H1 (cell line): ENCODE measurements around the gene CCL28. TPM values are rescaled to one million over a fixed set of nuclear protein-coding genes. Genes with fewer than 3 reads are reported as not detected.

Experiments used
- CTCF ChIA-PET: fragments of 300-600 bp; sonication (Branson Sonifier 250); formaldehyde crosslinking; loops from one replicate; lab custom pipeline; 2021; ENCODE audit not compliant: partially characterized antibody; lab: Charles Lee
- POLR2A ChIA-PET: fragments of 300-600 bp; sonication (Branson Sonifier 250); formaldehyde crosslinking; loops from one replicate; lab custom pipeline; 2021; ENCODE audit warnings: inconsistent platforms; ENCODE audit not compliant: partially characterized antibody; lab: Charles Lee
- DNase-seq, 2 experiments: peaks; one replicate each; pipeline versions ENCODE4 v3.0.0 to v3.0.0-alpha.2; 2010 to 2022; ENCODE audit warnings: low spot score in 2 of 2, low read depth in 1 of 2, mixed read lengths in 1 of 2
- FAIRE-seq: peaks from 2 replicates; lab custom pipeline; 2011; peaks lifted over from hg19 to GRCh38; lab: Jason Lieb, UNC
- H2AFZ ChIP-seq: 2 replicates; pipeline ENCODE4 v1.8.1; 2012; ENCODE audit warnings: low read length, inconsistent platforms
- H2AK5ac ChIP-seq: 2 replicates; pipeline ENCODE4 v1.6.1; 2013; ENCODE audit warnings: low read depth, low read length
- H2BK120ac ChIP-seq: replicated peaks from 2 replicates; pipeline ENCODE3; 2013; ENCODE audit warnings: low read depth, low read length, inconsistent platforms
- H2BK12ac ChIP-seq: 2 replicates; pipeline ENCODE4 v1.6.1; 2013; ENCODE audit warnings: low read depth, low read length
- H2BK15ac ChIP-seq: 2 replicates; pipeline ENCODE4 v1.6.1; 2013; ENCODE audit warnings: low read length
- H2BK20ac ChIP-seq: 2 replicates; pipeline ENCODE4 v1.6.1; 2013; ENCODE audit warnings: low read length
- H2BK5ac ChIP-seq: 2 replicates; pipeline ENCODE4 v1.6.1; 2013; ENCODE audit warnings: low read depth, low read length
- H3K14ac ChIP-seq: 2 replicates; pipeline ENCODE4 v1.6.1; 2013; ENCODE audit warnings: inconsistent platforms; ENCODE audit not compliant: insufficient read length
- H3K18ac ChIP-seq: 2 replicates; pipeline ENCODE4 v1.6.1; 2013; ENCODE audit warnings: low read length; ENCODE audit errors: extremely low read depth
- H3K23ac ChIP-seq: 2 replicates; pipeline ENCODE4 v1.6.1; 2013; ENCODE audit warnings: inconsistent platforms; ENCODE audit not compliant: insufficient read length
- H3K23me2 ChIP-seq: 2 replicates; pipeline ENCODE4 v1.6.1; 2013; ENCODE audit warnings: low read depth, low read length
- H3K27ac ChIP-seq: 2 replicates; pipeline ENCODE4 v1.6.1; 2011; ENCODE audit warnings: low read depth, low read length, inconsistent platforms
- H3K27me3 ChIP-seq, 4 experiments: replicated peaks in 1 of 4; 1 replicate in 1 of 4; 2 replicates in 3 of 4; pipeline versions ENCODE4 v1.6.1 to v1.8.1; 2011 to 2013; ENCODE audit warnings: low read length in 3 of 4, mild to moderate bottlenecking in 3 of 4, inconsistent platforms in 2 of 4, mixed read lengths in 2 of 4, moderate library complexity in 1 of 4; ENCODE audit not compliant: control insufficient read depth in 3 of 4, insufficient read depth in 3 of 4; ENCODE audit errors: extremely low read depth in 1 of 4
- H3K36me3 ChIP-seq, 4 experiments: 2 replicates each; pipeline versions ENCODE4 v1.6.1 to v1.8.1; 2011 to 2013; ENCODE audit warnings: mild to moderate bottlenecking in 4 of 4, low read length in 3 of 4, moderate library complexity in 2 of 4, control low read depth in 1 of 4, inconsistent platforms in 1 of 4; ENCODE audit not compliant: insufficient read depth in 4 of 4, control insufficient read depth in 2 of 4
- H3K4ac ChIP-seq: replicated peaks from 2 replicates; pipeline ENCODE3; 2013; ENCODE audit warnings: low read length, low read depth, mixed read lengths, inconsistent platforms; ENCODE audit not compliant: insufficient read length
- H3K4me1 ChIP-seq, 4 experiments: replicated peaks in 1 of 4; 1 replicate in 1 of 4; 2 replicates in 3 of 4; pipeline versions ENCODE4 v1.6.1 to v1.8.1; 2011 to 2013; ENCODE audit warnings: low read length in 3 of 4, inconsistent platforms in 2 of 4, mixed read lengths in 1 of 4; ENCODE audit not compliant: insufficient read depth in 4 of 4, control insufficient read depth in 3 of 4
- H3K4me2 ChIP-seq, 2 experiments: 2 replicates each; pipeline versions ENCODE4 v1.6.1 to v1.8.1; 2011 to 2013; ENCODE audit warnings: low read depth in 2 of 2, low read length in 2 of 2, control low read depth in 1 of 2, inconsistent platforms in 1 of 2, mild to moderate bottlenecking in 1 of 2; ENCODE audit not compliant: insufficient read depth in 1 of 2
- H3K4me3 ChIP-seq, 4 experiments: fragments of 200-600, 300-600 bp in 1 of 4; sonication (generic), shearing (Covaris generic), sonication (Bioruptor Twin) in 1 of 4; 2 replicates each; pipeline versions ENCODE4 v1.5.1 to v1.8.1; 2011 to 2016; ENCODE audit warnings: low read length in 4 of 4, low read depth in 3 of 4, control low read depth in 2 of 4, inconsistent platforms in 2 of 4, mild to moderate bottlenecking in 2 of 4, mixed read lengths in 1 of 4, moderate library complexity in 1 of 4; ENCODE audit not compliant: insufficient read depth in 2 of 4; ENCODE audit errors: extremely low read depth in 1 of 4
- H3K56ac ChIP-seq: replicated peaks from 2 replicates; pipeline ENCODE3; 2013; ENCODE audit warnings: low read depth, mild to moderate bottlenecking, mixed read lengths, low read length, inconsistent platforms; ENCODE audit not compliant: insufficient read length
- H3K79me1 ChIP-seq: 2 replicates; pipeline ENCODE4 v1.6.1; 2013; ENCODE audit warnings: low read depth, low read length, control low read depth
- H3K79me2 ChIP-seq, 2 experiments: 2 replicates each; pipeline versions ENCODE4 v1.6.1 to v1.8.1; 2012 to 2013; ENCODE audit warnings: low read length in 2 of 2, mild to moderate bottlenecking in 2 of 2, inconsistent platforms in 1 of 2; ENCODE audit not compliant: insufficient read depth in 2 of 2, control insufficient read depth in 1 of 2
- H3K9ac ChIP-seq, 4 experiments: replicated peaks in 1 of 4; 1 replicate in 1 of 4; 2 replicates in 3 of 4; pipeline versions ENCODE4 v1.6.1 to v1.8.1; 2011 to 2013; ENCODE audit warnings: low read depth in 3 of 4, low read length in 3 of 4, control low read depth in 2 of 4, mild to moderate bottlenecking in 2 of 4, moderate library complexity in 2 of 4, inconsistent platforms in 1 of 4; ENCODE audit errors: extremely low read depth in 1 of 4
- H3K9me3 ChIP-seq, 2 experiments: 2 replicates each; pipeline versions ENCODE4 v1.6.1 to v1.8.1; 2012 to 2013; ENCODE audit warnings: mild to moderate bottlenecking in 2 of 2, moderate library complexity in 2 of 2, control low read depth in 1 of 2, inconsistent platforms in 1 of 2, low read depth in 1 of 2, low read length in 1 of 2, mixed read lengths in 1 of 2; ENCODE audit not compliant: insufficient read depth in 2 of 2
- H4K20me1 ChIP-seq, 2 experiments: replicated peaks in 1 of 2; 2 replicates each; pipeline versions ENCODE3 to v1.8.1; 2011 to 2013; ENCODE audit warnings: inconsistent platforms in 2 of 2, low read length in 2 of 2, mild to moderate bottlenecking in 1 of 2; ENCODE audit not compliant: insufficient read depth in 2 of 2, control insufficient read depth in 1 of 2
- H4K5ac ChIP-seq: 2 replicates; pipeline ENCODE4 v1.6.1; 2013; ENCODE audit warnings: low read length, low read depth, mixed read lengths, inconsistent platforms; ENCODE audit not compliant: insufficient read length
- H4K8ac ChIP-seq: 2 replicates; pipeline ENCODE4 v1.8.0; 2013; ENCODE audit warnings: mild to moderate bottlenecking, moderate library complexity, low read length, inconsistent platforms; ENCODE audit not compliant: insufficient read depth; ENCODE audit errors: extremely low read depth
- H4K91ac ChIP-seq: replicated peaks from 2 replicates; pipeline ENCODE3; 2013; ENCODE audit warnings: low read length, mixed read lengths, inconsistent platforms; ENCODE audit not compliant: insufficient read length
- FOSL1 ChIP-seq: IDR thresholded peaks from 2 replicates; pipeline ENCODE4 v1.6.1; 2011; ENCODE audit warnings: mild to moderate bottlenecking, low read depth, low read length, moderate library complexity; ENCODE audit not compliant: insufficient read depth
- TAF7 ChIP-seq: optimal IDR thresholded peaks from 2 replicates; pipeline ENCODE3; 2011; ENCODE audit warnings: low read depth, mild to moderate bottlenecking, inconsistent platforms, low read length, moderate library complexity, borderline replicate concordance
- WGBS, 2 experiments: shearing (Covaris generic) in 1 of 2; methylation state at CpG; one replicate each; pipeline versions ENCODE4 v1.1.6 to v1.1.7; 2013 to 2015; ENCODE audit warnings: low lambda C conversion rate in 2 of 2, mixed read lengths in 2 of 2, inconsistent platforms in 1 of 2, low coverage in 1 of 2, missing lambda C conversion rate in 1 of 2; ENCODE audit not compliant: insufficient replicate concordance in 2 of 2, insufficient coverage in 1 of 2, insufficient read length in 1 of 2; ENCODE audit errors: extremely low coverage in 1 of 2, missing lambda C conversion rate in 1 of 2; 5-methylcytosine and 5-hydroxymethylcytosine counted together
- polyA plus RNA-seq, 7 experiments: library from polyadenylated mRNA; depleted of rRNA in 3 of 7; stranded (reverse) in 5 of 7; unstranded in 2 of 7; fragments of >200 nt in 5 of 7; fragments of 200-250 nt in 2 of 7; gene quantifications; 1 replicate in 5 of 7; 2 replicates in 1 of 7; 4 replicates in 1 of 7; pipeline versions ENCODE4 v1.2.1 to v1.2.3, GENCODE V29; 2011 to 2013; ENCODE audit warnings: missing spikeins in 2 of 7, mixed read lengths in 2 of 7
- total RNA-seq: library from RNA; stranded (reverse); fragmentation: NEBNext Ultra II Directional; extraction: Animal tissue kit (Norgen Biotek cat#: 25700); gene quantifications from 2 replicates; pipeline ENCODE4 v1.2.1, GENCODE V29; 2021

The CCL28 gene
- total and polyA plus RNA-seq, 2 of the 8 experiments (the other 6 are each of a cell fraction or from before 2014, with no cell fraction given): 0.95 TPM; not detected in 1

- Histone ChIP-seq H3K14ac (no peak overlapping the region), H3K79me1 (no peaks in the 10 kb centered on the region), H4K8ac (no peak overlapping the region), H2BK5ac (no peak overlapping the region), H3K23ac (no peak overlapping the region), H2BK15ac (no peak overlapping the region), H3K4me2 (no peak overlapping the region), H3K27me3 (no peaks in the 10 kb centered on the region), H3K4me1 (no peaks in the 10 kb centered on the region), H2AK5ac (no peak overlapping the region), H3K4ac (no peak overlapping the region), H2AFZ (no peak overlapping the region), H2BK20ac (no peak overlapping the region), H3K4me3 (no peak overlapping the region), H4K20me1 (no peaks in the 10 kb centered on the region), H3K56ac (no peak overlapping the region), H3K9me3 (no peaks in the 10 kb centered on the region), H2BK12ac (no peak overlapping the region), H3K9ac (no peak overlapping the region), H2BK120ac (no peak overlapping the region), H3K23me2 (no peaks in the 10 kb centered on the region), H3K36me3 (no peaks in the 10 kb centered on the region), H3K18ac (no peak overlapping the region), H4K91ac (no peak overlapping the region), H4K5ac (no peak overlapping the region), H3K79me2 (no peaks in the 10 kb centered on the region), H3K27ac (no peak overlapping the region)
- ChIA-PET CTCF (interaction anchor here (0.8 to 2.7 kb wide), 5 partner anchors 10 to 73 kb away, joined by 4 to 13 read pairs (median 6); partner anchors contain the start of gene TMEM267), POLR2A (no interaction called here)
- DNase-seq: no peak
- 95% methylated on average over 3 of the region's 3 CpGs; no CpG with 5 or more reads in 1 of the 2 experiments for WGBS, 2 experiments
- no peak for FAIRE-seq
- TF ChIP-seq FOSL1 (no peak), TAF7 (no peak)
Measured at GRCh38 chr5:43411495-43411894, 696 bp downstream of the CCL28 start.
